Liver (tissue), 9 donors: ENCODE data around the gene PSMG3. TPM values are rescaled to one million over a fixed set of nuclear protein-coding genes. Genes with fewer than 3 reads are reported as not detected.

Source experiments
- DNase-seq: peaks from one replicate; pipeline ENCODE4 v3.0.0-alpha.2; 2017; ENCODE audit warnings: low spot score
- H3K27ac ChIP-seq, 2 donors: one replicate each; pipeline ENCODE4 v1.7.0; 2013; ENCODE audit warnings: inconsistent platforms in 2 of 2, low read length in 2 of 2, control low read depth in 1 of 2, low read depth in 1 of 2, mild to moderate bottlenecking in 1 of 2
- H3K27me3 ChIP-seq, 4 donors: one replicate each; pipeline versions ENCODE4 v1.6.1 to v1.7.0; 2013; ENCODE audit warnings: low read length in 3 of 4, inconsistent platforms in 1 of 4, mild to moderate bottlenecking in 1 of 4, moderate library complexity in 1 of 4; ENCODE audit not compliant: control insufficient read depth in 4 of 4, insufficient read depth in 4 of 4
- H3K36me3 ChIP-seq, 4 donors: one replicate each; pipeline versions ENCODE4 v1.6.1 to v1.7.0; 2013; ENCODE audit warnings: low read length in 3 of 4, mild to moderate bottlenecking in 3 of 4, low read depth in 1 of 4, moderate library complexity in 1 of 4; ENCODE audit not compliant: control insufficient read depth in 4 of 4, insufficient read depth in 3 of 4
- H3K4me1 ChIP-seq, 4 donors: one replicate each; pipeline versions ENCODE4 v1.6.1 to v1.7.0; 2013; ENCODE audit warnings: low read length in 3 of 4, mild to moderate bottlenecking in 3 of 4, moderate library complexity in 1 of 4; ENCODE audit not compliant: control insufficient read depth in 4 of 4, insufficient read depth in 4 of 4
- H3K4me3 ChIP-seq, 3 donors: one replicate each; pipeline versions ENCODE4 v1.6.1 to v1.7.0; 2013; ENCODE audit warnings: low read length in 3 of 3, control low read depth in 1 of 3, low read depth in 1 of 3, mild to moderate bottlenecking in 1 of 3
- H3K9ac ChIP-seq, 2 donors: one replicate each; pipeline ENCODE4 v1.7.0; 2013; ENCODE audit warnings: low read length in 2 of 2, mild to moderate bottlenecking in 2 of 2, moderate library complexity in 2 of 2, control low read depth in 1 of 2, low read depth in 1 of 2
- H3K9me3 ChIP-seq, 4 donors: one replicate each; pipeline versions ENCODE4 v1.6.1 to v1.7.0; 2013; ENCODE audit warnings: low read length in 3 of 4; ENCODE audit not compliant: control insufficient read depth in 4 of 4
- EGR1 ChIP-seq, 2 donors: IDR thresholded peaks; 2 replicates each; pipeline ENCODE4 v1.6.1; 2016 to 2018; ENCODE audit warnings: antibody characterized with exemption in 2 of 2, low read depth in 2 of 2
- FOXA1 ChIP-seq: IDR thresholded peaks from 2 replicates; pipeline ENCODE4 v1.6.1; 2016; ENCODE audit warnings: antibody characterized with exemption
- FOXA2 ChIP-seq: IDR thresholded peaks from 2 replicates; pipeline ENCODE4 v1.6.1; 2016; ENCODE audit warnings: antibody characterized with exemption
- GABPA ChIP-seq, 2 donors: IDR thresholded peaks in 1 of 2; conservative IDR thresholded peaks in 1 of 2; 2 replicates each; pipeline ENCODE4 v1.6.1; 2016; ENCODE audit warnings: antibody characterized with exemption in 2 of 2, mild to moderate bottlenecking in 1 of 2, moderate library complexity in 1 of 2
- HNF4A ChIP-seq, 2 donors: conservative IDR thresholded peaks; 2 replicates each; pipeline ENCODE4 v1.6.1; 2016; ENCODE audit warnings: antibody characterized with exemption in 2 of 2, mild to moderate bottlenecking in 2 of 2
- JUND ChIP-seq, 2 donors: IDR thresholded peaks; 2 replicates each; pipeline ENCODE4 v1.6.1; 2016; ENCODE audit warnings: antibody characterized with exemption in 2 of 2
- NR2F2 ChIP-seq: IDR thresholded peaks from 2 replicates; pipeline ENCODE4 v1.6.1; 2016; ENCODE audit warnings: antibody characterized with exemption
- RXRA ChIP-seq, 2 donors: IDR thresholded peaks; 2 replicates each; pipeline ENCODE4 v1.6.1; 2017 to 2018; ENCODE audit warnings: antibody characterized with exemption in 2 of 2, mild to moderate bottlenecking in 1 of 2
- SP1 ChIP-seq: IDR thresholded peaks from 2 replicates; pipeline ENCODE4 v1.6.1; 2018; ENCODE audit warnings: antibody characterized with exemption, mild to moderate bottlenecking
- TAF1 ChIP-seq: conservative IDR thresholded peaks from 2 replicates; pipeline ENCODE4 v1.6.1; 2016; ENCODE audit warnings: antibody characterized with exemption, mild to moderate bottlenecking
- YY1 ChIP-seq: IDR thresholded peaks from 2 replicates; pipeline ENCODE4 v1.6.1; 2016; ENCODE audit warnings: antibody characterized with exemption, mild to moderate bottlenecking
- WGBS: extraction: QIAGEN DNeasy Blood & Tissue Kit; methylation state at CpG from one replicate; pipeline ENCODE4 v1.1.7; 2013; 5-methylcytosine and 5-hydroxymethylcytosine counted together
- polyA plus RNA-seq, 2 donors: library from polyadenylated mRNA; stranded (reverse) in 1 of 2; unstranded in 1 of 2; fragments of 200-250 nt in 1 of 2; fragments of >200 nt in 1 of 2; fragmentation: Nextera tagmentation in 1 of 2; extraction: Ambion mirVana in 1 of 2; gene quantifications; one replicate each; pipeline versions ENCODE4 v1.2.1 to v1.2.3, GENCODE V29; 2013 to 2015
- total RNA-seq, 2 donors: library from RNA; depleted of rRNA; stranded (reverse); fragments of >200 nt; gene quantifications; one replicate each; pipeline ENCODE4 v1.2.3, GENCODE V29; 2014
- TF ChIP-seq, protein P1 (sequence below): IDR thresholded peaks from 2 replicates; pipeline ENCODE4 v1.6.1; 2016; ENCODE audit warnings: antibody characterized with exemption
- TF ChIP-seq, protein P2 (sequence below): IDR thresholded peaks from 2 replicates; pipeline ENCODE4 v1.6.1; 2016; ENCODE audit warnings: antibody characterized with exemption, mild to moderate bottlenecking
- TF ChIP-seq, protein P3 (sequence below): IDR thresholded peaks from 2 replicates; pipeline ENCODE4 v1.6.1; 2016; ENCODE audit warnings: antibody characterized with exemption
- TF ChIP-seq, protein P4 (sequence below): fragments of 150-350 bp; IDR thresholded peaks from 2 replicates; pipeline ENCODE4 v1.5.1; 2017; ENCODE audit warnings: improper control_type of control experiment, low read depth, low read length; ENCODE audit not compliant: missing input control
- TF ChIP-seq, protein P5 (sequence below): IDR thresholded peaks from 2 replicates; pipeline ENCODE4 v1.6.1; 2016; ENCODE audit warnings: antibody characterized with exemption
- donor health status: healthy.
- donor health status: healthy.
- donor health status: healthy.
- donor health status: healthy.
- donor health status: healthy.

The PSMG3 gene
- total and polyA plus RNA-seq, 4 donors = 10.1 to 22.4 (median 15.7) TPM

DNA sequence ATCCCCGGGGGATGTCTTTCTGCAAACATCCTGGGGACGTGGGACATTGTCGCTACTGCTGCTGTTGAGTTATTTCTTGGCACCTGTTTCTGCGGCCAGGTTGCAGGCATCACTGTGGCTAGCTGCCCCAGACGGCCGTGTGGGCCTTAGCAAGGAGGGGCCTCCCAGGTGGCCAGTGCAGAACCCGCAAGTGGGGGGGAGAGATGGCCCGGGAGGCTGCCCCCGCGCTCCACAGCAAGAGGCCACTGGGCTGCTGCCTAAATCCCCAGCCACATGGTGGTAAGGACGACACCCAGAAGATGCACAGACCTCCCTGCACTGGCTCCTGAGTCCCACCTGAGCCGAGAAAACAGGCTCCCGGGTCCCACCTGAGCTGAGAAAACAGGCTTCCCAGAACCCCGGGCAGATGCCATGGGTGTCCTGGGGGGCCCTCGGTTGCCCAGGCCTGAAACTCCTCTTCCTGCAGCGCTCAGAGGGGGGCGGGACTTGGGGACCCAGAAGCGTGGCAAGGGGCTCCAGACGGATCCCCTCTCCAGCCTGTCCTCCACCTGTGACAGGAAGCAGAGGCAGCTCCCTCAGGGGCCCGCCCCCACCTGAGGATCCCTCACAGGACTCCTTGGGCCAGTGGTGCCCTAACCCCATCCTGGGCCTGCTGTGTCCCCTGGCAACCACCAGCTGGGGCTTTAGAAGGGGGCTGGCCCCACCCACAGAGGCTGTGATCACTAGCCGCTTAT lies 40.3 kb downstream of the PSMG3 start:
- Histone ChIP-seq H3K4me1 (peaks cover 2 to 22% (median 16%) of the 10 kb centered on the region in 4 donors), H3K9ac (no peak overlapping the region), H3K27ac (no peak overlapping the region), H3K4me3 (no peak overlapping the region), H3K27me3 (no peaks in the 10 kb centered on the region), H3K9me3 (no peaks in the 10 kb centered on the region), H3K36me3 (no peaks in the 10 kb centered on the region)
- TF ChIP-seq YY1 (no peak), HNF4A (conservative IDR thresholded peaks at IDR 0.05) (no peak)
- TF ChIP-seq, protein P1, sequence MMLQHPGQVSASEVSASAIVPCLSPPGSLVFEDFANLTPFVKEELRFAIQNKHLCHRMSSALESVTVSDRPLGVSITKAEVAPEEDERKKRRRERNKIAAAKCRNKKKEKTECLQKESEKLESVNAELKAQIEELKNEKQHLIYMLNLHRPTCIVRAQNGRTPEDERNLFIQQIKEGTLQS = no peak
- 74% methylated on average over 21 of the region's 21 CpGs for WGBS
- no peak for DNase-seq

DNA sequence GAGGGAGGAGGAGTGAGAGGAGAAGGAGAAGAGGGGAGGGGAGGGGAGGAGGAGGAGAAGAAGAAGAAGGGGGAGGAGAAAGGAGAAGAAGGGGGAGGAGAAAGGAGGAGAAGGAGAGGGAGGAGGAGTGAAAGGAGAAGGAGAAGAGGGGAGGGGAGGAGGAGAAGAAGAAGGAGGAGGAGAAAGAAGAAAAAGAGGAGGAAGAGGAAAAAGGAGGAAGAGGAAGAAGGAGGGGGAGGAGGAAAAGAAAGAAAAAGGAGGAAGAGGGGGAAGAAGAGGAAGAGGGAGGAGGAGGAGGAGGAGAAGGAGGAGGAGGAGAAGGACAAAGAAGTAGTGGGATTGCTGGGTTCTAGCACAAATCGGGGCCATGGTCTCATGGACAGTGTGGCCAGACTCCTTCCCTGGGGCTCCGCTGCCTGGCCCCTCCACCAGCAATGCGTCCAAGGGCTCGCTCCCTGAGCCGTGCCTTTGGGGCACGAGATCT lies 43.5 kb downstream of the PSMG3 start:
- Histone ChIP-seq H3K36me3 (no peaks in the 10 kb centered on the region), H3K4me3 (no peak overlapping the region), H3K9ac (no peak overlapping the region), H3K4me1 (peaks cover 0 to 3% (median 2%) of the 10 kb centered on the region in 4 donors), H3K27ac (no peak overlapping the region), H3K27me3 (no peaks in the 10 kb centered on the region), H3K9me3 (no peaks in the 10 kb centered on the region)
- TF ChIP-seq, protein P2, sequence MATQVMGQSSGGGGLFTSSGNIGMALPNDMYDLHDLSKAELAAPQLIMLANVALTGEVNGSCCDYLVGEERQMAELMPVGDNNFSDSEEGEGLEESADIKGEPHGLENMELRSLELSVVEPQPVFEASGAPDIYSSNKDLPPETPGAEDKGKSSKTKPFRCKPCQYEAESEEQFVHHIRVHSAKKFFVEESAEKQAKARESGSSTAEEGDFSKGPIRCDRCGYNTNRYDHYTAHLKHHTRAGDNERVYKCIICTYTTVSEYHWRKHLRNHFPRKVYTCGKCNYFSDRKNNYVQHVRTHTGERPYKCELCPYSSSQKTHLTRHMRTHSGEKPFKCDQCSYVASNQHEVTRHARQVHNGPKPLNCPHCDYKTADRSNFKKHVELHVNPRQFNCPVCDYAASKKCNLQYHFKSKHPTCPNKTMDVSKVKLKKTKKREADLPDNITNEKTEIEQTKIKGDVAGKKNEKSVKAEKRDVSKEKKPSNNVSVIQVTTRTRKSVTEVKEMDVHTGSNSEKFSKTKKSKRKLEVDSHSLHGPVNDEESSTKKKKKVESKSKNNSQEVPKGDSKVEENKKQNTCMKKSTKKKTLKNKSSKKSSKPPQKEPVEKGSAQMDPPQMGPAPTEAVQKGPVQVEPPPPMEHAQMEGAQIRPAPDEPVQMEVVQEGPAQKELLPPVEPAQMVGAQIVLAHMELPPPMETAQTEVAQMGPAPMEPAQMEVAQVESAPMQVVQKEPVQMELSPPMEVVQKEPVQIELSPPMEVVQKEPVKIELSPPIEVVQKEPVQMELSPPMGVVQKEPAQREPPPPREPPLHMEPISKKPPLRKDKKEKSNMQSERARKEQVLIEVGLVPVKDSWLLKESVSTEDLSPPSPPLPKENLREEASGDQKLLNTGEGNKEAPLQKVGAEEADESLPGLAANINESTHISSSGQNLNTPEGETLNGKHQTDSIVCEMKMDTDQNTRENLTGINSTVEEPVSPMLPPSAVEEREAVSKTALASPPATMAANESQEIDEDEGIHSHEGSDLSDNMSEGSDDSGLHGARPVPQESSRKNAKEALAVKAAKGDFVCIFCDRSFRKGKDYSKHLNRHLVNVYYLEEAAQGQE = no peak
- no peak for TF ChIP-seq FOXA2
- TF ChIP-seq FOXA1 = no peak
- TF ChIP-seq TAF1 = no peak
- no peak for TF ChIP-seq GABPA (IDR thresholded peaks at IDR 0.05 in 1 of 2, conservative IDR thresholded peaks at IDR 0.05 in 1 of 2)
- TF ChIP-seq HNF4A (conservative IDR thresholded peaks at IDR 0.05) = no peak
- TF ChIP-seq JUND (IDR thresholded peaks at IDR 0.05) = no peak
- TF ChIP-seq NR2F2 = no peak
- TF ChIP-seq, protein P3, sequence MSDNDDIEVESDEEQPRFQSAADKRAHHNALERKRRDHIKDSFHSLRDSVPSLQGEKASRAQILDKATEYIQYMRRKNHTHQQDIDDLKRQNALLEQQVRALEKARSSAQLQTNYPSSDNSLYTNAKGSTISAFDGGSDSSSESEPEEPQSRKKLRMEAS = no peak
- no peak for TF ChIP-seq SP1
- TF ChIP-seq, protein P4, sequence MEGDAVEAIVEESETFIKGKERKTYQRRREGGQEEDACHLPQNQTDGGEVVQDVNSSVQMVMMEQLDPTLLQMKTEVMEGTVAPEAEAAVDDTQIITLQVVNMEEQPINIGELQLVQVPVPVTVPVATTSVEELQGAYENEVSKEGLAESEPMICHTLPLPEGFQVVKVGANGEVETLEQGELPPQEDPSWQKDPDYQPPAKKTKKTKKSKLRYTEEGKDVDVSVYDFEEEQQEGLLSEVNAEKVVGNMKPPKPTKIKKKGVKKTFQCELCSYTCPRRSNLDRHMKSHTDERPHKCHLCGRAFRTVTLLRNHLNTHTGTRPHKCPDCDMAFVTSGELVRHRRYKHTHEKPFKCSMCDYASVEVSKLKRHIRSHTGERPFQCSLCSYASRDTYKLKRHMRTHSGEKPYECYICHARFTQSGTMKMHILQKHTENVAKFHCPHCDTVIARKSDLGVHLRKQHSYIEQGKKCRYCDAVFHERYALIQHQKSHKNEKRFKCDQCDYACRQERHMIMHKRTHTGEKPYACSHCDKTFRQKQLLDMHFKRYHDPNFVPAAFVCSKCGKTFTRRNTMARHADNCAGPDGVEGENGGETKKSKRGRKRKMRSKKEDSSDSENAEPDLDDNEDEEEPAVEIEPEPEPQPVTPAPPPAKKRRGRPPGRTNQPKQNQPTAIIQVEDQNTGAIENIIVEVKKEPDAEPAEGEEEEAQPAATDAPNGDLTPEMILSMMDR = no peak
- TF ChIP-seq EGR1 (IDR thresholded peaks at IDR 0.05; ENCODE audit: low read depth in 2 of 2) = no peak
- TF ChIP-seq, protein P5, sequence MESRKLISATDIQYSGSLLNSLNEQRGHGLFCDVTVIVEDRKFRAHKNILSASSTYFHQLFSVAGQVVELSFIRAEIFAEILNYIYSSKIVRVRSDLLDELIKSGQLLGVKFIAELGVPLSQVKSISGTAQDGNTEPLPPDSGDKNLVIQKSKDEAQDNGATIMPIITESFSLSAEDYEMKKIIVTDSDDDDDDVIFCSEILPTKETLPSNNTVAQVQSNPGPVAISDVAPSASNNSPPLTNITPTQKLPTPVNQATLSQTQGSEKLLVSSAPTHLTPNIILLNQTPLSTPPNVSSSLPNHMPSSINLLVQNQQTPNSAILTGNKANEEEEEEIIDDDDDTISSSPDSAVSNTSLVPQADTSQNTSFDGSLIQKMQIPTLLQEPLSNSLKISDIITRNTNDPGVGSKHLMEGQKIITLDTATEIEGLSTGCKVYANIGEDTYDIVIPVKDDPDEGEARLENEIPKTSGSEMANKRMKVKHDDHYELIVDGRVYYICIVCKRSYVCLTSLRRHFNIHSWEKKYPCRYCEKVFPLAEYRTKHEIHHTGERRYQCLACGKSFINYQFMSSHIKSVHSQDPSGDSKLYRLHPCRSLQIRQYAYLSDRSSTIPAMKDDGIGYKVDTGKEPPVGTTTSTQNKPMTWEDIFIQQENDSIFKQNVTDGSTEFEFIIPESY = no peak
- no peak for TF ChIP-seq RXRA (IDR thresholded peaks at IDR 0.05)
- DNase-seq = no peak
- WGBS = 51% methylated on average over 6 of the region's 6 CpGs
